HepG2 (cell line): ENCODE results near the gene IBA57. TPM values are rescaled to one million over a fixed set of nuclear protein-coding genes. Genes with fewer than 3 reads are reported as not detected.

Source experiments
- ATAC-seq: fragments of 200-7000 bp; cut with Tn5 transposase; 3 replicates; pipeline ENCODE4 v1.9.1; 2020; ENCODE audit warnings: mild to moderate bottlenecking, moderate library complexity
- BruUV-seq: library from RNA; stranded (reverse); fragments of 400-500 nt; replicated peaks from 2 replicates; lab custom pipeline; 2021; lab: Mats Ljungman, UMichigan
- CTCF ChIA-PET: fragments of 300-600 bp; formaldehyde crosslinking; extraction: SDS; loops from one replicate; lab custom pipeline; 2021; ENCODE audit warnings: low total read pairs, inconsistent platforms, low intra/inter-chr PET ratio; lab: Yijun Ruan, JAX
- POLR2A ChIA-PET: fragments of 350-600 bp; sonication (Branson Sonifier 250); formaldehyde crosslinking; loops from one replicate; lab custom pipeline; 2020; ENCODE audit warnings: antibody characterized with exemption, inconsistent platforms; lab: Yijun Ruan, JAX
- DNase-seq: peaks from one replicate; pipeline ENCODE4 v3.0.0-alpha.2; 2015; ENCODE audit warnings: low spot score
- FAIRE-seq: peaks from 3 replicates; lab custom pipeline; 2011; peaks lifted over from hg19 to GRCh38; lab: Jason Lieb, UNC
- H2AFZ ChIP-seq: one replicate; pipeline ENCODE4 v1.6.1; 2011; ENCODE audit warnings: low read length, inconsistent platforms
- H3K27ac ChIP-seq: fragments of 300-600 bp; 3 replicates; pipeline ENCODE4 v1.8.0; 2011; ENCODE audit warnings: mixed run types, mild to moderate bottlenecking, mixed read lengths, low read length, inconsistent platforms; ENCODE audit not compliant: insufficient read depth; ENCODE audit errors: extremely low read length
- H3K27me3 ChIP-seq, 2 experiments: fragments of 200-600 bp in 1 of 2; 2 replicates in 1 of 2; 3 replicates in 1 of 2; pipeline versions ENCODE4 v1.6.0 to v1.8.0; 2011; ENCODE audit warnings: low read length in 2 of 2, mild to moderate bottlenecking in 2 of 2, moderate library complexity in 2 of 2, inconsistent platforms in 1 of 2; ENCODE audit not compliant: insufficient read depth in 2 of 2, control insufficient read depth in 1 of 2
- H3K36me3 ChIP-seq, 2 experiments: fragments of 200-600 bp in 1 of 2; replicated peaks in 1 of 2; 2 replicates in 1 of 2; 3 replicates in 1 of 2; pipeline versions ENCODE4 v1.5.1 to v1.8.0; 2011; ENCODE audit warnings: low read length in 2 of 2, inconsistent platforms in 1 of 2; ENCODE audit not compliant: insufficient read depth in 2 of 2, control insufficient read depth in 1 of 2
- H3K4me1 ChIP-seq: 2 replicates; pipeline ENCODE4 v1.5.1; 2012; ENCODE audit warnings: low read length, inconsistent platforms; ENCODE audit not compliant: insufficient read depth
- H3K4me2 ChIP-seq: 2 replicates; pipeline ENCODE4 v1.6.0; 2011; ENCODE audit warnings: low read depth, low read length, inconsistent platforms
- H3K4me3 ChIP-seq, 3 experiments: fragments of 200-600 bp in 1 of 3; sonication (generic), shearing (Covaris generic) in 1 of 3; replicated peaks in 1 of 3; 2 replicates each; pipeline ENCODE4 v1.5.1; 2011 to 2016; ENCODE audit warnings: low read length in 3 of 3, inconsistent platforms in 2 of 3, low read depth in 2 of 3, mild to moderate bottlenecking in 2 of 3, control low read depth in 1 of 3, mixed read lengths in 1 of 3; ENCODE audit not compliant: insufficient read depth in 1 of 3
- H3K79me2 ChIP-seq: one replicate; pipeline ENCODE4 v1.6.1; 2011; ENCODE audit warnings: low read length, inconsistent platforms; ENCODE audit not compliant: insufficient read depth
- H3K9ac ChIP-seq: 2 replicates; pipeline ENCODE4 v1.6.0; 2011; ENCODE audit warnings: mild to moderate bottlenecking, low read depth, low read length, inconsistent platforms; ENCODE audit not compliant: insufficient read depth
- H3K9me3 ChIP-seq: 2 replicates; pipeline ENCODE4 v1.5.1; 2012; ENCODE audit warnings: mild to moderate bottlenecking, low read length
- H4K20me1 ChIP-seq: 2 replicates; pipeline ENCODE4 v1.6.0; 2011; ENCODE audit warnings: inconsistent platforms, mild to moderate bottlenecking, low read length, moderate library complexity; ENCODE audit not compliant: insufficient read depth
- AGO2 ChIP-seq: fragments of 200-400 bp; formaldehyde crosslinking; optimal IDR thresholded peaks from 2 replicates; pipeline ENCODE3; 2017; ENCODE audit warnings: mild to moderate bottlenecking, low read depth, low read length, moderate library complexity
- ETV6 ChIP-seq: sonication (generic); formaldehyde crosslinking; conservative IDR thresholded peaks from 2 replicates; pipeline ENCODE4 v1.4.0; 2020; ENCODE audit warnings: missing genetic modification reagents
- MYC ChIP-seq: sonication (generic); formaldehyde crosslinking; IDR thresholded peaks from 2 replicates; pipeline ENCODE4 v1.9.0; 2021; ENCODE audit warnings: missing genetic modification reagents, borderline replicate concordance
- NRL ChIP-seq: sonication (generic); formaldehyde crosslinking; IDR thresholded peaks from 2 replicates; pipeline ENCODE4 v1.5.0; 2020; ENCODE audit warnings: missing genetic modification reagents, mild to moderate bottlenecking, moderate library complexity, borderline replicate concordance
- ZNF136 ChIP-seq: sonication (generic); formaldehyde crosslinking; IDR thresholded peaks from 2 replicates; pipeline ENCODE4 v1.8.1; 2022; ENCODE audit warnings: low read depth, mild to moderate bottlenecking, moderate library complexity, missing genetic modification reagents
- ZNF296 ChIP-seq: sonication (generic); formaldehyde crosslinking; conservative IDR thresholded peaks from 2 replicates; pipeline ENCODE4 v1.5.0; 2020; ENCODE audit warnings: mild to moderate bottlenecking, missing genetic modification reagents
- ZNF33A ChIP-seq: sonication (generic); formaldehyde crosslinking; IDR thresholded peaks from 2 replicates; pipeline ENCODE4 v1.5.1; 2020; ENCODE audit warnings: missing genetic modification reagents, mild to moderate bottlenecking, moderate library complexity, borderline replicate concordance
- ZNF44 ChIP-seq: sonication (generic); formaldehyde crosslinking; IDR thresholded peaks from 2 replicates; pipeline ENCODE4 v1.5.1; 2020; ENCODE audit warnings: mild to moderate bottlenecking, missing genetic modification reagents
- ZNF564 ChIP-seq: sonication (generic); formaldehyde crosslinking; IDR thresholded peaks from 2 replicates; pipeline ENCODE4 v1.8.1; 2023; ENCODE audit warnings: mild to moderate bottlenecking, missing genetic modification reagents
- ZNF883 ChIP-seq: sonication (generic); formaldehyde crosslinking; IDR thresholded peaks from 2 replicates; pipeline ENCODE4 v1.5.1; 2020; ENCODE audit warnings: mild to moderate bottlenecking, missing genetic modification reagents; ENCODE audit errors: not compliant biosample characterization
- WGBS: methylation state at CpG from one replicate; pipeline ENCODE4 v1.1.6; 2017; ENCODE audit warnings: low lambda C conversion rate; 5-methylcytosine and 5-hydroxymethylcytosine counted together
- in situ Hi-C: cut with HindIII; loops from 2 replicates; pipeline ENCODE4 v1.10.0; 2017; ENCODE audit warnings: low pct_unique_long_range_greater_than_20kb; ENCODE audit not compliant: extremely low pct_ligation_motif_present
- intact Hi-C: fragments of 100-400 bp; cut with micrococcal nuclease; formaldehyde crosslinking; loops from one replicate; pipeline ENCODE4 v1.10.0; 2022; ENCODE audit not compliant: unreplicated experiment
- polyA plus RNA-seq, 8 experiments: library from polyadenylated mRNA; depleted of rRNA in 3 of 8; stranded (reverse) in 7 of 8; unstranded in 1 of 8; fragments of >200 nt; fragmentation: Illumina TruSeq in 4 of 8; extraction: Trizol in 4 of 8; gene quantifications; 2 replicates each; pipeline versions ENCODE4 v1.2.1 to v1.2.3, GENCODE V29; 2011 to 2016; ENCODE audit warnings: low read depth in 4 of 8, missing spikeins in 1 of 8, mixed read lengths in 1 of 8; ENCODE audit not compliant: insufficient read depth in 1 of 8
- total RNA-seq, 5 experiments: library from RNA; depleted of rRNA; stranded (reverse); fragments of >200 nt; fragmentation: Illumina TruSeq; extraction: Trizol; gene quantifications; 2 replicates each; pipeline ENCODE4 v1.2.3, GENCODE V29; 2016; ENCODE audit warnings: low read depth in 1 of 5

The IBA57 gene
- total and polyA plus RNA-seq, 2 of the 13 experiments (the other 11 are each of a cell fraction or from before 2014, with no cell fraction given): 2.3 to 10.2 TPM

GRCh38 chr1:228140724-228141225, 24.8 kb upstream of the IBA57 start:
- intact Hi-C loops: loop anchor here (1.0 to 2.0 kb wide), 2 partner anchors 9 to 30 kb away; no protein-coding TSS in a partner anchor

GRCh38 chr1:228141226-228142044, 24.2 kb upstream of the IBA57 start:
- Histone ChIP-seq H3K4me3 (peak overlapping the region; percentile 94 to 98 (median 96)), H3K79me2 (peaks cover 57% of the 10 kb centered on the region), H3K27ac (peak overlapping the region; percentile 75), H3K4me1 (peaks cover 42% of the 10 kb centered on the region), H3K27me3 (no peaks in the 10 kb centered on the region; a peak in 1 of 5 replicates), H2AFZ (no peak overlapping the region), H3K4me2 (peak overlapping the region; percentile 95), H3K9me3 (no peaks in the 10 kb centered on the region), H3K36me3 (peaks cover 4 to 11% of the 10 kb centered on the region in 2 experiments; a peak in 4 of 5 replicates), H4K20me1 (peaks cover 23% of the 10 kb centered on the region; the same call in 1 of the 2 replicates), H3K9ac (peak overlapping the region; percentile 97)
- 30% methylated on average over 14 of the region's 27 CpGs for WGBS
- POLR2A ChIA-PET: interaction anchor here (1.3 to 5.6 kb wide), 3 partner anchors 9 to 24 kb away, joined by 11 to 38 read pairs (median 11); partner anchors contain the start of genes GJC2 and IBA57
- no TSS peak for BruUV-seq
- FAIRE-seq (no peak), ATAC-seq (peak; percentile 2; the same call in 2 of the 3 replicates), DNase-seq (no peak)
- in situ Hi-C loops (no loop called here), intact Hi-C loops (loop anchor here (2.0 kb wide), 1 partner anchor 31 kb away; no protein-coding TSS in a partner anchor)
- CTCF ChIA-PET: no interaction called here
- peak; percentile 46; the same call in 1 of the 2 replicates for TF ChIP-seq MYC
- peak; percentile 41 for TF ChIP-seq ZNF883
- 0 out of 2 replicates have a peak, but pooled peaks have one; percentile 75 for TF ChIP-seq ZNF44 (CRISPR knock-in tag)
- TF ChIP-seq ZNF136: 0 out of 2 replicates have a peak, but pooled peaks have one; percentile 51

More at GRCh38 chr1:228140724-228141225, 24.8 kb upstream of the IBA57 start:
- ATAC-seq: peak; percentile 2
- Histone ChIP-seq H3K4me2 (peak overlapping the region; percentile 95), H4K20me1 (peaks cover 18% of the 10 kb centered on the region; the same call in 1 of the 2 replicates), H3K79me2 (peaks cover 50% of the 10 kb centered on the region), H3K9ac (peak overlapping the region; percentile 97), H3K4me1 (peaks cover 42% of the 10 kb centered on the region), H3K9me3 (no peaks in the 10 kb centered on the region), H3K36me3 (peaks cover 2 to 7% of the 10 kb centered on the region in 2 experiments; a peak in 4 of 5 replicates), H3K4me3 (peak overlapping the region; percentile 94 to 98 (median 96)), H2AFZ (no peak overlapping the region), H3K27ac (peak overlapping the region; percentile 75), H3K27me3 (no peaks in the 10 kb centered on the region; a peak in 1 of 5 replicates)
- ChIA-PET POLR2A (interaction anchor here (1.3 to 5.6 kb wide), 3 partner anchors 9 to 25 kb away, joined by 11 to 38 read pairs (median 11); partner anchors contain the start of genes GJC2 and IBA57), CTCF (interaction anchor here (0.7 kb wide), 1 partner anchor 25 kb away, joined by 3 read pairs; the partner anchor contains the start of gene IBA57)
- no peak for DNase-seq
- BruUV-seq: no TSS peak
- in situ Hi-C loops: no loop called here
- 8% methylated on average over 8 of the region's 25 CpGs for WGBS
- no peak for TF ChIP-seq ETV6 (CRISPR knock-in tag)
- 0 out of 2 replicates have a peak, but pooled peaks have one; percentile 14 for TF ChIP-seq ZNF296 (CRISPR knock-in tag)
- TF ChIP-seq ZNF33A (CRISPR knock-in tag): peak; percentile 48; the same call in 1 of the 2 replicates
- TF ChIP-seq AGO2: peak; percentile 8
- no peak for TF ChIP-seq NRL (CRISPR knock-in tag)
- TF ChIP-seq ZNF564: no peak
- FAIRE-seq: no peak
